Measurements from ENCODE around the gene SIAE. TPM values are rescaled to one million over a fixed set of nuclear protein-coding genes. Genes with fewer than 3 reads are reported as not detected.

The SIAE gene
- polyA plus RNA-seq, 3 donors, result 6.7 to 8.9 (median 7.8) TPM

DNA sequence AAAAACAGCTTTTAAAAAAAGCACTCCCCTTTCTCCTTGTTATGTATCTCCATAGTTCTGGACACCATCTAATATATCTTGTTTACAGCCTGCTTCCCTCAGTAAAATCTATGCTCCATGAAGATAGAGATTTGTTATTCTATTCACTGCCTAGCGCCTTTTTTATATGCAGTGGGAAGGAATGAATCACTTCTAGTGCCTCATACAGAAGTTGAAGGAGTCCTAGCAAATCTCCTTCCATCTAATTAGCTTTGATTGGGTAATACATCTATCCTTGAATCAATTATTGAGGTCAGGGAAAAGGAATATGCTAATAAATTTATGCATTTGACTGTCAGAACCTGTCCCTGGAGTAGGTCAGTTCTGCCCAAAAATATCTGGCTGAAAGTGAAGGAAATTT, 26.0 kb upstream of the SIAE start:
- H3K4me1 ChIP-seq (ENCODE audit: control insufficient read depth in 1 of 2, insufficient read depth in 2 of 2, low read length in 2 of 2), result no peaks in the 10 kb centered on the region
- H3K36me3 ChIP-seq (replicated peaks in 1 of 2; ENCODE audit: control insufficient read depth in 1 of 2, insufficient read depth in 2 of 2, low read length in 2 of 2), result no peaks in the 10 kb centered on the region
- Mint-ChIP-seq H3K27me3 (ENCODE audit: low read depth in 3 of 3) (peaks cover 0 to 2% (median 1%) of the 10 kb centered on the region in 3 donors), H3K4me1 (peaks cover 5% of the 10 kb centered on the region), H3K4me3 (no peak overlapping the region), H3K36me3 (no peaks in the 10 kb centered on the region), H3K27ac (no peak overlapping the region), H3K9me3 (peaks cover 0 to 11% (median 2%) of the 10 kb centered on the region in 7 donors)
- peaks cover 0 to 6% of the 10 kb centered on the region in 2 donors for H3K9me3 ChIP-seq (replicated peaks in 1 of 2; ENCODE audit: control insufficient read depth in 1 of 2, insufficient read depth in 1 of 2, low read length in 2 of 2)
- no peaks in the 10 kb centered on the region for H3K79me2 ChIP-seq (ENCODE audit: insufficient read depth, low read length)
- intact Hi-C loops (cut with micrococcal nuclease), result no loop called here
- H2AFZ ChIP-seq (ENCODE audit: insufficient read depth, low read depth, low read length, poor library complexity, severe bottlenecking), result no peak overlapping the region
- no peaks in the 10 kb centered on the region for H4K20me1 ChIP-seq (ENCODE audit: insufficient read depth, low read length)
- peaks cover 0 to 2% of the 10 kb centered on the region in 2 donors for H3K27me3 ChIP-seq (ENCODE audit: control insufficient read depth in 2 of 2, insufficient read depth in 2 of 2, low read length in 2 of 2)
- no peak overlapping the region for H3K9ac ChIP-seq (ENCODE audit: insufficient read depth, low read length, poor library complexity, severe bottlenecking)
- no peak for TF ChIP-seq CTCF (IDR thresholded peaks at IDR 0.05)
- no CpG with 5 or more reads among the region's 1 CpG for WGBS (ENCODE audit: insufficient coverage)
- no peak overlapping the region for H3K4me2 ChIP-seq (replicated peaks; ENCODE audit: extremely low read depth, low read length, poor library complexity, severe bottlenecking)
- no peak overlapping the region for H3K27ac ChIP-seq (ENCODE audit: low read depth in 1 of 2, low read length in 2 of 2)
- H3K4me3 ChIP-seq (replicated peaks in 1 of 3; ENCODE audit: low read depth in 2 of 3, low read length in 3 of 3), result no peak overlapping the region
- no peak for DNase-seq

DNA sequence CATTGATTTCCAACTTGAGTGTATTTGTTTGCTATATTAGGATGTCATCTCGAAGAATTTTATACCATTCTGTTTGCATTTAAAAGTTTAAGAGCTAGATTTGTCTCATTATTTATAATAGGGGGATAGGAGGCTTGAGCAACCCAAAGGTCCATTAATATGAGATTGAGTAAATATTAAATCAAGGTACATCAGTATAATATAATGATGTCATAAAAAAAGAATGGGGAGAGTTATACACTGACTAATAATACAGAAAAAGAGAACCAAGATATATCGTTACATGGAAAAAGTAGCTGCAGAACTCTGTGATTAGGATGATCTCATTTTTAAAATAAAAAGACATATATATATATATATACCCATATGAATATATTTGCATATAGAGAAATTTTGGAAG, 19.6 kb upstream of the SIAE start:
- intact Hi-C loops (cut with micrococcal nuclease), result no loop called here
- H3K9me3 Mint-ChIP-seq, result peaks cover 0 to 7% (median 0%) of the 10 kb centered on the region in 7 donors
- no peak overlapping the region for H3K4me3 ChIP-seq (replicated peaks in 1 of 3; ENCODE audit: low read depth in 2 of 3, low read length in 3 of 3)
- no peaks in the 10 kb centered on the region for H3K36me3 ChIP-seq (replicated peaks in 1 of 2; ENCODE audit: control insufficient read depth in 1 of 2, insufficient read depth in 2 of 2, low read length in 2 of 2)
- H3K9me3 ChIP-seq (replicated peaks in 1 of 2; ENCODE audit: control insufficient read depth in 1 of 2, insufficient read depth in 1 of 2, low read length in 2 of 2), result no peaks in the 10 kb centered on the region
- H3K27ac ChIP-seq (ENCODE audit: low read depth in 1 of 2, low read length in 2 of 2), result no peak overlapping the region
- H3K4me1 Mint-ChIP-seq, result peaks cover 15% of the 10 kb centered on the region
- WGBS (ENCODE audit: insufficient coverage), result no CpG with 5 or more reads among the region's 2 CpGs
- no peak overlapping the region for H3K9ac ChIP-seq (ENCODE audit: insufficient read depth, low read length, poor library complexity, severe bottlenecking)
- H3K27me3 ChIP-seq (ENCODE audit: control insufficient read depth in 2 of 2, insufficient read depth in 2 of 2, low read length in 2 of 2), result peaks cover 0 to 2% of the 10 kb centered on the region in 2 donors
- peaks cover 0 to 2% (median 0%) of the 10 kb centered on the region in 3 donors for H3K27me3 Mint-ChIP-seq (ENCODE audit: low read depth in 3 of 3)
- no peak for TF ChIP-seq CTCF (IDR thresholded peaks at IDR 0.05)
- no peaks in the 10 kb centered on the region for H3K4me1 ChIP-seq (ENCODE audit: control insufficient read depth in 1 of 2, insufficient read depth in 2 of 2, low read length in 2 of 2)
- H2AFZ ChIP-seq (ENCODE audit: insufficient read depth, low read depth, low read length, poor library complexity, severe bottlenecking), result no peak overlapping the region
- no peak overlapping the region for H3K27ac Mint-ChIP-seq
- H3K79me2 ChIP-seq (ENCODE audit: insufficient read depth, low read length), result no peaks in the 10 kb centered on the region
- H4K20me1 ChIP-seq (ENCODE audit: insufficient read depth, low read length), result no peaks in the 10 kb centered on the region
- no peaks in the 10 kb centered on the region for H3K36me3 Mint-ChIP-seq
- DNase-seq, result no peak
- no peak overlapping the region for H3K4me3 Mint-ChIP-seq
- H3K4me2 ChIP-seq (replicated peaks; ENCODE audit: extremely low read depth, low read length, poor library complexity, severe bottlenecking), result no peak overlapping the region

All from CD14-positive monocyte (primary cell).